GM20431 (cell line): ENCODE measurements around the gene COL20A1.

ENCODE experiments used
- in situ Hi-C: fragments of 300-500 bp; cut with MseI, MboI; formaldehyde crosslinking; loops from one replicate; pipeline ENCODE4 v1.15.0; 2020; ENCODE audit warnings: low sequenced_read_pairs; ENCODE audit not compliant: unreplicated experiment

COL20A1 gene

GRCh38 chr20:63276956-63277355 lies 16.0 kb upstream of the COL20A1 start:
- in situ Hi-C loops, result no loop called here

- in situ Hi-C loops, result no loop called here
These were observed 15.3 kb upstream of the COL20A1 start for GRCh38 chr20:63277466-63278272.

- in situ Hi-C loops, result no loop called here
These were observed 14.3 kb upstream of the COL20A1 start for GRCh38 chr20:63278661-63279060.

- in situ Hi-C loops, result no loop called here
These were observed 13.1 kb upstream of the COL20A1 start for GRCh38 chr20:63279931-63280330.

GRCh38 chr20:63280371-63280770 lies 12.6 kb upstream of the COL20A1 start:
- in situ Hi-C loops, result no loop called here

GRCh38 chr20:63280929-63281545 lies 11.9 kb upstream of the COL20A1 start:
- in situ Hi-C loops, result no loop called here

GRCh38 chr20:63281742-63282665 lies 11.0 kb upstream of the COL20A1 start:
- in situ Hi-C loops, result no loop called here

GRCh38 chr20:63282946-63283345 lies 10.0 kb upstream of the COL20A1 start:
- in situ Hi-C loops, result no loop called here

- in situ Hi-C loops, result no loop called here
These were observed 9.4 kb upstream of the COL20A1 start for GRCh38 chr20:63283397-63284082.

- in situ Hi-C loops, result no loop called here
These were observed 8.9 kb upstream of the COL20A1 start for GRCh38 chr20:63284083-63284440.

GRCh38 chr20:63284544-63284949 lies 8.4 kb upstream of the COL20A1 start:
- in situ Hi-C loops, result no loop called here

GRCh38 chr20:63284981-63285524 lies 7.9 kb upstream of the COL20A1 start:
- in situ Hi-C loops, result no loop called here

- in situ Hi-C loops, result no loop called here
These were observed 7.1 kb upstream of the COL20A1 start for GRCh38 chr20:63285636-63286615.

- in situ Hi-C loops, result no loop called here
These were observed 5.9 kb upstream of the COL20A1 start for GRCh38 chr20:63286781-63287696.

- in situ Hi-C loops, result no loop called here
These were observed 5.0 kb upstream of the COL20A1 start for GRCh38 chr20:63287697-63288580.

- in situ Hi-C loops, result no loop called here
These were observed 4.3 kb upstream of the COL20A1 start for GRCh38 chr20:63288581-63289251.
